SK-N-MC (cell line): Measurements from ENCODE around the gene KLHL6.

Source experiments
- EZH2 ChIP-seq: fragments of 200-600 bp; sonication (generic); IDR thresholded peaks from one replicate; pipeline ENCODE4 v1.6.1; 2017; ENCODE audit warnings: antibody characterized with exemption
- FOXP2 ChIP-seq: optimal IDR thresholded peaks from 2 replicates; pipeline ENCODE3; 2011; ENCODE audit warnings: mild to moderate bottlenecking, moderate library complexity; ENCODE audit not compliant: insufficient read depth; ENCODE audit errors: extremely low read length, control extremely low read depth
- POLR2AphosphoS5 ChIP-seq: IDR thresholded peaks from 2 replicates; pipeline ENCODE4 v1.6.1; 2012; ENCODE audit warnings: mild to moderate bottlenecking, low read depth, low read length, borderline replicate concordance

DNA sequence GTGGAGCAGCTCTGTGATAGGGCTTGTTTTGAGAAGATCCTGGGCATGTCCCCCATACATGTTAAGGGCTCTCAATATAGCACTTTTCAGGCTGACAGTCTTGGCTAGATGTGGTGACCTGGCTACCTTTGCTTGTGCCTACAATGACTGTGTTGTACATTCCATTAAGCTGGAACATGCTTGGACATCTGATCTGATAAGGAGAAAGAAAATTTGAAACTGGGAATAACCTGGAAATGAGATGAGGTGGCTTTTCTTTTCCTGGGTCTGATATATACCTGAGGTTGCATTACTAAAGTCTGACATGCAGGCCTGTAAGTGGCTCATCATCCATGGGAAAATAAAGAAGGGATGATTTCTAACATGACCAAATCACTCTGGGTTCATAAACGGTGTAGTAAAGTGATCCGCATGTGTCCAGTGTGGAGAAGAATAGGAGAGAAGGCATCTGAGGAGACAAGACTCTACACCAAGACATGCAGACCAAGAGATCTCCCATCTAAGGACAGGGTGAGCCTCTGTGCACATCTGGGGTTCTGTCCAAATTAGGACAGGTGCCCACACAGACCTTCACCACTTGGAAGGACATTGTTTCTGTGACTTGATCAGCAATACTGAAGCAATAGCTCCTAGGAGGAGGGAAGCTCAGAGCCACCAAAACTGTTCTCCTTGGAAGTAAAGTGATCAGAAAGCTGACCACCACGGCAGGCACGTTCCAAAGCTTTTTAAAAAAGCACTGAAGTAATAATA, 62.0 kb downstream of the KLHL6 start:
- TF ChIP-seq POLR2AphosphoS5 (no peak), EZH2 (no peak), FOXP2 (no peak)
